HG02973 (cell line): Measurements from ENCODE around the gene MYOZ2.

Experiments
- ATAC-seq: cut with Tn5 transposase; IDR thresholded peaks from one replicate; pipeline ENCODE4 v1.9.1; 2021; ENCODE audit warnings: moderate library complexity; ENCODE audit not compliant: unreplicated experiment

MYOZ2 gene

DNA sequence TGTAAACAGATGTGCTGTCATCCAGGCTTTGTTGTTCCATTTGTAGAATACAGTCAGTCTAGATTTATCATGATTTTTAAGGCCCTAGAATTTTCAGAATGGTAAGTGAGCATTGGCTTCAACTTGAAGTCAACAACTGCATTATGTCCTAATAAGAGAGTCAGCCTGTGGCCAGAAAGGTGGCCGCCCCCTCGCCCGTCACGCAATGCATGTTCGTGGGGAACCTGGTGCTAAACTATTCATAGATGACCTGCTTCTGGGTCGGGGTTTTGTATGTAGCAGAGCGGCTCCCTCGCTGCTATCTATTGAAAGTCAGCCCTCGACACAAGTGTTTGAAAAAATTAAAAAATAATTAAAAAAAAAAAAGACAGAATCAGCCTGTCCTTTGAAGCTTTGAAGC lies 101.6 kb downstream of the MYOZ2 start:
- ATAC-seq = no peak
